ENCODE data around the gene GPHN.

GRCh38 chr14:67141146-67141900, 633.4 kb downstream of the GPHN start:
- no peak for TF ChIP-seq CTCF (IDR thresholded peaks at IDR 0.05)
- no peak for TF ChIP-seq EP300 (IDR thresholded peaks at IDR 0.05)
- no peak for TF ChIP-seq POLR2A (IDR thresholded peaks at IDR 0.05)
- TF ChIP-seq POLR2AphosphoS5 (IDR thresholded peaks at IDR 0.05): no peak

Measured in upper lobe of left lung (tissue), 4 donors.